K562 (cell line): ENCODE measurements around the gene DTNB. TPM values are rescaled to one million over a fixed set of nuclear protein-coding genes. Genes with fewer than 3 reads are reported as not detected.

Experiments
- ATAC-seq: fragments of 200-7000 bp; cut with Tn5 transposase; 3 replicates; pipeline ENCODE4 v1.9.1; 2020; ENCODE audit warnings: moderate library complexity
- BruUV-seq: library from RNA; stranded (reverse); fragments of 400-500 nt; replicated peaks from 2 replicates; lab custom pipeline; 2021; lab: Mats Ljungman, UMichigan
- CTCF ChIA-PET: fragments of 300-600 bp; formaldehyde crosslinking; extraction: SDS; loops from one replicate; lab custom pipeline; 2021; ENCODE audit warnings: low intra/inter-chr PET ratio; lab: Yijun Ruan, JAX
- POLR2A ChIA-PET: fragments of 300-600, 350-650 bp; sonication (Branson Sonifier 250); formaldehyde crosslinking; extraction: SDS; loops from one replicate; lab custom pipeline; 2021; ENCODE audit warnings: antibody characterized with exemption, inconsistent platforms; lab: Yijun Ruan, JAX
- DNase-seq, 4 experiments: peaks; one replicate each; pipeline versions ENCODE4 v3.0.0 to v3.0.0-alpha.2; 2011 to 2018; ENCODE audit warnings: low spot score in 3 of 4, mixed read lengths in 3 of 4; ENCODE audit errors: extremely low read depth in 1 of 4
- FAIRE-seq: peaks from 2 replicates; lab custom pipeline; 2011; peaks lifted over from hg19 to GRCh38; lab: Jason Lieb, UNC
- H2AFZ ChIP-seq: 2 replicates; pipeline ENCODE4 v1.6.0; 2011; ENCODE audit warnings: low read depth, low read length, control low read depth, inconsistent platforms
- H3K27ac ChIP-seq: fragments of 200-600 bp; 3 replicates; pipeline ENCODE4 v1.8.0; 2011; ENCODE audit warnings: low read depth, mild to moderate bottlenecking, control low read depth, inconsistent platforms, low read length, moderate library complexity, mixed read lengths; ENCODE audit errors: extremely low read depth
- H3K27me3 ChIP-seq, 2 experiments: fragments of 300-600 bp in 1 of 2; 2 replicates in 1 of 2; 3 replicates in 1 of 2; pipeline versions ENCODE4 v1.6.0 to v1.8.0; 2011; ENCODE audit warnings: inconsistent platforms in 2 of 2, low read length in 2 of 2, mild to moderate bottlenecking in 1 of 2, mixed read lengths in 1 of 2, moderate library complexity in 1 of 2; ENCODE audit not compliant: control insufficient read depth in 2 of 2, insufficient read depth in 2 of 2
- H3K36me3 ChIP-seq: fragments of 300-600 bp; 3 replicates; pipeline ENCODE4 v1.8.0; 2011; ENCODE audit warnings: mild to moderate bottlenecking, low read length, inconsistent platforms; ENCODE audit not compliant: control insufficient read depth, insufficient read depth
- H3K4me1 ChIP-seq, 2 experiments: fragments of 200-600 bp in 1 of 2; replicated peaks in 1 of 2; 2 replicates in 1 of 2; 3 replicates in 1 of 2; pipeline versions ENCODE4 v1.5.1 to v1.8.0; 2011; ENCODE audit warnings: inconsistent platforms in 2 of 2, low read length in 2 of 2, mild to moderate bottlenecking in 1 of 2, mixed read lengths in 1 of 2, moderate library complexity in 1 of 2; ENCODE audit not compliant: control insufficient read depth in 2 of 2, insufficient read depth in 2 of 2
- H3K4me2 ChIP-seq: 2 replicates; pipeline ENCODE4 v1.6.1; 2011; ENCODE audit warnings: low read length, control low read depth, inconsistent platforms, mixed read lengths; ENCODE audit not compliant: insufficient read depth
- H3K4me3 ChIP-seq: fragments of 200-600 bp; sonication (generic), shearing (Covaris generic); 2 replicates; pipeline ENCODE4 v1.5.1; 2016; ENCODE audit warnings: control low read depth, inconsistent platforms
- H3K79me2 ChIP-seq: fragments of 200-600 bp; 3 replicates; pipeline ENCODE4 v1.8.0; 2011; ENCODE audit warnings: low read length, inconsistent platforms; ENCODE audit not compliant: control insufficient read depth, insufficient read depth
- H3K9ac ChIP-seq, 2 experiments: 2 replicates each; pipeline versions ENCODE4 v1.6.0 to v1.6.1; 2011; ENCODE audit warnings: low read depth in 2 of 2, low read length in 2 of 2, control low read depth in 1 of 2, inconsistent platforms in 1 of 2, mild to moderate bottlenecking in 1 of 2, mixed read lengths in 1 of 2; ENCODE audit not compliant: insufficient read depth in 1 of 2
- H3K9me1 ChIP-seq: one replicate; pipeline ENCODE4 v1.6.0; 2011; ENCODE audit warnings: inconsistent platforms, mild to moderate bottlenecking, low read length, moderate library complexity; ENCODE audit not compliant: control insufficient read depth, insufficient read depth
- H3K9me3 ChIP-seq: replicated peaks from 2 replicates; pipeline ENCODE4 v1.5.1; 2011; ENCODE audit warnings: low read depth, low read length, inconsistent platforms; ENCODE audit not compliant: control insufficient read depth, insufficient read depth
- H4K20me1 ChIP-seq: replicated peaks from 2 replicates; pipeline ENCODE4 v1.6.1; 2011; ENCODE audit warnings: low read length, inconsistent platforms, mixed read lengths; ENCODE audit not compliant: control insufficient read depth, insufficient read depth
- NCOA2 ChIP-seq, 2 experiments: fragments of 450-650 bp; IDR thresholded peaks; 2 replicates each; pipeline ENCODE4 v1.6.1; 2018; ENCODE audit warnings: mild to moderate bottlenecking in 2 of 2, moderate library complexity in 1 of 2; ENCODE audit not compliant: partially characterized antibody in 2 of 2
- PCBP1 ChIP-seq: fragments of 200-400 bp; formaldehyde crosslinking; IDR thresholded peaks from 2 replicates; pipeline ENCODE4 v1.6.1; 2018; ENCODE audit warnings: mild to moderate bottlenecking, low read depth, low read length; ENCODE audit not compliant: poor library complexity, severe bottlenecking
- RAD51 ChIP-seq: fragments of 450-650 bp; IDR thresholded peaks from 2 replicates; pipeline ENCODE4 v1.7.1; 2016; ENCODE audit warnings: low read depth, mild to moderate bottlenecking, borderline replicate concordance
- SAFB2 ChIP-seq: fragments of 200-400 bp; formaldehyde crosslinking; IDR thresholded peaks from 2 replicates; pipeline ENCODE4 v1.6.1; 2018; ENCODE audit warnings: borderline replicate concordance, low read length, low read depth, moderate library complexity; ENCODE audit not compliant: severe bottlenecking
- SIX5 ChIP-seq, 2 experiments: IDR thresholded peaks; 2 replicates each; pipeline ENCODE4 v1.6.1; 2011; ENCODE audit warnings: low read length in 2 of 2, borderline replicate concordance in 1 of 2, low read depth in 1 of 2, mild to moderate bottlenecking in 1 of 2, moderate library complexity in 1 of 2; ENCODE audit not compliant: insufficient read depth in 1 of 2
- TCF7 ChIP-seq: sonication (generic); IDR thresholded peaks from 2 replicates; pipeline ENCODE4 v1.6.1; 2016; ENCODE audit warnings: antibody characterized with exemption, borderline replicate concordance
- ZBTB8A ChIP-seq: fragments of 450-650 bp; IDR thresholded peaks from 2 replicates; pipeline ENCODE4 v1.6.1; 2018; ENCODE audit warnings: mild to moderate bottlenecking, moderate library complexity; ENCODE audit not compliant: partially characterized antibody
- ZNF175 ChIP-seq: fragments of 200-800 bp; sonication (Bioruptor generic); IDR thresholded peaks from 2 replicates; pipeline ENCODE4 v1.6.1; 2016; ENCODE audit warnings: low read depth, mild to moderate bottlenecking, missing genetic modification characterization, missing compliant biosample characterization
- ZNF512 ChIP-seq: IDR thresholded peaks from 2 replicates; pipeline ENCODE4 v1.6.1; 2016; ENCODE audit warnings: missing genetic modification characterization, missing compliant biosample characterization
- WGBS: fragments of 100-300 bp; shearing (Covaris generic); methylation state at CpG from one replicate; pipeline ENCODE4 v1.1.6; 2016; ENCODE audit warnings: low coverage, mixed read lengths; ENCODE audit not compliant: insufficient coverage; ENCODE audit errors: missing lambda C conversion rate; 5-methylcytosine and 5-hydroxymethylcytosine counted together
- in situ Hi-C: fragments of 300-500 bp; cut with MboI; formaldehyde crosslinking; loops from 4 replicates; pipeline ENCODE4 v1.15.0; 2018; ENCODE audit warnings: inconsistent platforms, mixed read lengths
- intact Hi-C: fragments of 100-400 bp; cut with micrococcal nuclease; formaldehyde crosslinking; loops from 2 replicates; pipeline ENCODE4 v1.14.2; 2022
- polyA plus RNA-seq, 8 experiments: library from polyadenylated mRNA; depleted of rRNA in 4 of 8; stranded (reverse) in 5 of 8; unstranded in 3 of 8; fragments of >200 nt; fragmentation: Nextera tagmentation in 2 of 8; fragmentation: Illumina TruSeq in 1 of 8; extraction: Ambion mirVana in 2 of 8; extraction: Trizol in 1 of 8; gene quantifications; 2 replicates each; pipeline versions ENCODE4 v1.2.1 to v1.2.3, GENCODE V29; 2011 to 2014; ENCODE audit warnings: inconsistent platforms in 1 of 8, missing spikeins in 1 of 8
- total RNA-seq, 7 experiments: library from RNA; depleted of rRNA in 6 of 7; stranded (reverse); fragments of >200 nt in 6 of 7; fragmentation: Illumina TruSeq in 2 of 7; extraction: Trizol in 2 of 7; gene quantifications; 2 replicates each; pipeline versions ENCODE4 v1.2.1 to v1.2.3, GENCODE V29; 2011 to 2021; ENCODE audit warnings: low replicate concordance in 1 of 7

The DTNB gene
- total and polyA plus RNA-seq, 9 of the 15 experiments (the other 6 are each of a cell fraction or from before 2014, with no cell fraction given) = 0.18 to 2.0 (median 0.77) TPM; not detected in 2

- H3K4me2 ChIP-seq = no peak overlapping the region
- H4K20me1 ChIP-seq = no peaks in the 10 kb centered on the region
- no peaks in the 10 kb centered on the region for H3K36me3 ChIP-seq
- peaks cover 8 to 18% of the 10 kb centered on the region in 2 experiments; a peak in 4 of 5 replicates for H3K27me3 ChIP-seq
- H3K9ac ChIP-seq = no peak overlapping the region
- H2AFZ ChIP-seq = no peak overlapping the region
- H3K4me1 ChIP-seq = no peaks in the 10 kb centered on the region
- no peak for TF ChIP-seq NCOA2 (IDR thresholded peaks at IDR 0.05; ENCODE audit: partially characterized antibody in 2 of 2)
- no peak for TF ChIP-seq ZBTB8A
- TF ChIP-seq SIX5 (IDR thresholded peaks at IDR 0.05; ENCODE audit: borderline replicate concordance in 1 of 2, insufficient read depth in 1 of 2, low read depth in 1 of 2, low read length in 2 of 2) = no peak
- TF ChIP-seq ZNF512 (tag) = no peak
- TF ChIP-seq TCF7 = no peak
- no peak for TF ChIP-seq ZNF175 (CRISPR knock-in tag)
- no peak for TF ChIP-seq RAD51
- no peak for TF ChIP-seq SAFB2
- TF ChIP-seq PCBP1 = no peak
- ChIA-PET POLR2A (interaction anchor here (1.2 kb wide), 1 partner anchor 45 kb away, joined by 3 read pairs; no protein-coding TSS in a partner anchor), CTCF (no interaction called here)
- BruUV-seq = no TSS peak
- no peak for DNase-seq
- H3K9me3 ChIP-seq = no peaks in the 10 kb centered on the region
- FAIRE-seq = no peak
- H3K27ac ChIP-seq = no peak overlapping the region
- H3K4me3 ChIP-seq = no peak overlapping the region
- H3K9me1 ChIP-seq = no peaks in the 10 kb centered on the region
- 6% methylated on average over 4 of the region's 4 CpGs for WGBS
- intact Hi-C loops = no loop called here
- in situ Hi-C loops = no loop called here
- H3K79me2 ChIP-seq = no peaks in the 10 kb centered on the region
- no peak for ATAC-seq
Measured at GRCh38 chr2:25552318-25552717, 121.1 kb downstream of the DTNB start.
